Osteocyte (in vitro differentiated cells): ENCODE measurements around the gene PEF1. TPM values are rescaled to one million over a fixed set of nuclear protein-coding genes. Genes with fewer than 3 reads are reported as not detected.

Source experiments
- DNase-seq: peaks from one replicate; pipeline ENCODE4 v3.0.0; 2021; ENCODE audit warnings: mixed read lengths; ENCODE audit not compliant: unreplicated experiment; ENCODE audit errors: extremely low spot score
- H3K27ac Mint-ChIP-seq: one replicate; pipeline ENCODE4 v1.8.0; 2021; ENCODE audit warnings: mild to moderate bottlenecking, mixed read lengths; ENCODE audit not compliant: unreplicated experiment
- H3K27me3 Mint-ChIP-seq: one replicate; pipeline ENCODE4 v1.8.0; 2021; ENCODE audit warnings: mixed read lengths; ENCODE audit not compliant: unreplicated experiment
- H3K36me3 Mint-ChIP-seq: one replicate; pipeline ENCODE4 v1.8.0; 2021; ENCODE audit warnings: mixed read lengths; ENCODE audit not compliant: unreplicated experiment
- H3K4me1 Mint-ChIP-seq: one replicate; pipeline ENCODE4 v1.8.0; 2021; ENCODE audit warnings: mixed read lengths; ENCODE audit not compliant: unreplicated experiment
- H3K4me3 Mint-ChIP-seq: one replicate; pipeline ENCODE4 v1.8.0; 2021; ENCODE audit warnings: mild to moderate bottlenecking, moderate library complexity, mixed read lengths; ENCODE audit not compliant: unreplicated experiment
- H3K9me3 Mint-ChIP-seq: one replicate; pipeline ENCODE4 v1.8.0; 2021; ENCODE audit warnings: mixed read lengths; ENCODE audit not compliant: unreplicated experiment
- CTCF ChIP-seq: fragments of 200-600 bp; sonication (generic); IDR thresholded peaks from 2 replicates; pipeline ENCODE4 v1.5.0; 2021; ENCODE audit warnings: antibody characterized with exemption, mild to moderate bottlenecking, moderate library complexity
- total RNA-seq: library from RNA; stranded (reverse); gene quantifications from 2 replicates; pipeline ENCODE4 v1.2.1, GENCODE V29; 2021

Gene PEF1
- total RNA-seq, 1 donor from 2014 or later = 57.0 TPM

- H3K27me3 Mint-ChIP-seq = no peaks in the 10 kb centered on the region
- peak overlapping the region; percentile 99 for H3K4me3 Mint-ChIP-seq
- H3K27ac Mint-ChIP-seq = peak overlapping the region; percentile 100
- H3K36me3 Mint-ChIP-seq = no peaks in the 10 kb centered on the region
- TF ChIP-seq CTCF = no peak
- H3K4me1 Mint-ChIP-seq = peaks cover 34% of the 10 kb centered on the region
- no peak for DNase-seq
- H3K9me3 Mint-ChIP-seq = no peaks in the 10 kb centered on the region
These were observed 608 bp downstream of the PEF1 start for GRCh38 chr1:31643976-31644559.

- Mint-ChIP-seq H3K9me3 (no peaks in the 10 kb centered on the region), H3K36me3 (no peaks in the 10 kb centered on the region), H3K4me3 (no peak overlapping the region), H3K4me1 (peaks cover 29% of the 10 kb centered on the region), H3K27me3 (no peaks in the 10 kb centered on the region), H3K27ac (no peak overlapping the region)
- no peak for DNase-seq
- no peak for TF ChIP-seq CTCF
These were observed 1.8 kb downstream of the PEF1 start for GRCh38 chr1:31642897-31643296.

GRCh38 chr1:31642366-31642765 is 2.3 kb downstream of the PEF1 start:
- H3K9me3 Mint-ChIP-seq = no peaks in the 10 kb centered on the region

GRCh38 chr1:31640964-31641363 is 3.7 kb downstream of the PEF1 start:
- H3K9me3 Mint-ChIP-seq = no peaks in the 10 kb centered on the region
- peaks cover 20% of the 10 kb centered on the region for H3K4me1 Mint-ChIP-seq
- H3K4me3 Mint-ChIP-seq = no peak overlapping the region
- H3K36me3 Mint-ChIP-seq = no peaks in the 10 kb centered on the region
- no peak for DNase-seq
- no peak for TF ChIP-seq CTCF
- H3K27ac Mint-ChIP-seq = no peak overlapping the region
- H3K27me3 Mint-ChIP-seq = no peaks in the 10 kb centered on the region

More at GRCh38 chr1:31642366-31642765, 2.3 kb downstream of the PEF1 start:
- Mint-ChIP-seq H3K27ac (no peak overlapping the region), H3K36me3 (no peaks in the 10 kb centered on the region), H3K4me1 (peaks cover 29% of the 10 kb centered on the region), H3K4me3 (no peak overlapping the region), H3K27me3 (no peaks in the 10 kb centered on the region)
- TF ChIP-seq CTCF = no peak
- DNase-seq = no peak

- Mint-ChIP-seq H3K27me3 (no peaks in the 10 kb centered on the region), H3K36me3 (no peaks in the 10 kb centered on the region), H3K4me3 (no peak overlapping the region), H3K4me1 (peaks cover 13% of the 10 kb centered on the region), H3K9me3 (no peaks in the 10 kb centered on the region), H3K27ac (no peak overlapping the region)
- DNase-seq = no peak
- no peak for TF ChIP-seq CTCF
These were observed 4.5 kb downstream of the PEF1 start for GRCh38 chr1:31640179-31640578.
